ENCODE measurements around the gene ACTR8. TPM values are rescaled to one million over a fixed set of nuclear protein-coding genes. Genes with fewer than 3 reads are reported as not detected.

Gene ACTR8
- polyA plus RNA-seq, 1 donor (not counting 4 experiments of a cell fraction or from before 2014, with no cell fraction given) = 28.8 TPM

GRCh38 chr3:53891497-53892285 lies 9.7 kb upstream of the ACTR8 start, which contains the start of gene SELENOK:
Gene SELENOK, minus strand, starts transcription at chr3:53891859.
- Histone ChIP-seq H3K27me3 (ENCODE audit: control insufficient read depth, extremely low read depth, insufficient read depth, low read length) (no peaks in the 10 kb centered on the region), H4K20me1 (ENCODE audit: control insufficient read depth, extremely low read depth, insufficient read depth, low read length) (no peaks in the 10 kb centered on the region), H3K9ac (ENCODE audit: control insufficient read depth, extremely low read depth, insufficient read depth, low read length) (peak within 1 kb of the TSS; percentile 99), H3K9me3 (ENCODE audit: control insufficient read depth, low read depth, low read length) (no peaks in the 10 kb centered on the region), H3K36me3 (ENCODE audit: control insufficient read depth in 2 of 2, extremely low read depth in 1 of 2, insufficient read depth in 2 of 2, low read length in 2 of 2) (peaks cover 0 to 2% of the 10 kb centered on the region in 2 experiments), H3K4me1 (ENCODE audit: control insufficient read depth, extremely low read depth, insufficient read depth, low read length) (peaks cover 18% of the 10 kb centered on the region), H3K79me2 (ENCODE audit: control insufficient read depth, insufficient read depth, low read length) (peaks cover 34% of the 10 kb centered on the region), H3K4me2 (ENCODE audit: control insufficient read depth, extremely low read depth, insufficient read depth, low read depth, low read length) (peak within 1 kb of the TSS; percentile 90), H3K9me1 (ENCODE audit: control insufficient read depth, extremely low read depth, insufficient read depth, low read length) (peaks cover 6% of the 10 kb centered on the region), H3K4me3 (ENCODE audit: control insufficient read depth in 2 of 3, extremely low read depth in 1 of 3, insufficient read depth in 2 of 3, low read depth in 1 of 3, low read length in 3 of 3) (peak within 1 kb of the TSS; percentile 79 to 99 (median 87)), H3K27ac (ENCODE audit: control insufficient read depth, insufficient read depth, low read length) (peak within 1 kb of the TSS; percentile 97), H2AFZ (ENCODE audit: control insufficient read depth, low read length) (peak within 1 kb of the TSS; percentile 93)
- TF ChIP-seq CTCF (optimal IDR thresholded peaks at IDR 0.05 in 1 of 3, IDR thresholded peaks at IDR 0.05 in 1 of 3, conservative IDR thresholded peaks at IDR 0.05 in 1 of 3; ENCODE audit: extremely low read depth in 1 of 3, insufficient read depth in 2 of 3, low read length in 3 of 3) (no peak), EZH2 (IDR thresholded peaks at IDR 0.05; ENCODE audit: low read length) (no peak)
- dilution Hi-C loops (cut with MboI; ENCODE audit: extremely low pct_ligation_motif_present, low sequenced_read_pairs) = no loop called here
- FAIRE-seq (peak; percentile 92), DNase-seq (ENCODE audit: low read depth, low spot score) (peak; percentile 89)

- Histone ChIP-seq H3K27me3 (ENCODE audit: control insufficient read depth, extremely low read depth, insufficient read depth, low read length) (no peaks in the 10 kb centered on the region), H3K4me1 (ENCODE audit: control insufficient read depth, extremely low read depth, insufficient read depth, low read length) (peaks cover 18% of the 10 kb centered on the region), H3K27ac (ENCODE audit: control insufficient read depth, insufficient read depth, low read length) (peak overlapping the region; percentile 97), H3K79me2 (ENCODE audit: control insufficient read depth, insufficient read depth, low read length) (peaks cover 34% of the 10 kb centered on the region), H3K36me3 (ENCODE audit: control insufficient read depth in 2 of 2, extremely low read depth in 1 of 2, insufficient read depth in 2 of 2, low read length in 2 of 2) (peaks cover 0 to 4% of the 10 kb centered on the region in 2 experiments), H3K9me3 (ENCODE audit: control insufficient read depth, low read depth, low read length) (no peaks in the 10 kb centered on the region), H3K9ac (ENCODE audit: control insufficient read depth, extremely low read depth, insufficient read depth, low read length) (peak overlapping the region; percentile 99), H3K4me2 (ENCODE audit: control insufficient read depth, extremely low read depth, insufficient read depth, low read depth, low read length) (peak overlapping the region; percentile 90), H2AFZ (ENCODE audit: control insufficient read depth, low read length) (peak overlapping the region; percentile 91), H3K9me1 (ENCODE audit: control insufficient read depth, extremely low read depth, insufficient read depth, low read length) (peaks cover 6% of the 10 kb centered on the region), H4K20me1 (ENCODE audit: control insufficient read depth, extremely low read depth, insufficient read depth, low read length) (no peaks in the 10 kb centered on the region), H3K4me3 (ENCODE audit: control insufficient read depth in 2 of 3, extremely low read depth in 1 of 3, insufficient read depth in 2 of 3, low read depth in 1 of 3, low read length in 3 of 3) (peak overlapping the region; percentile 79 to 99 (median 87))
- dilution Hi-C loops (cut with MboI; ENCODE audit: extremely low pct_ligation_motif_present, low sequenced_read_pairs) = no loop called here
- peak; percentile 64 for FAIRE-seq
- TF ChIP-seq EZH2 (IDR thresholded peaks at IDR 0.05; ENCODE audit: low read length) = no peak
- no peak for TF ChIP-seq CTCF (optimal IDR thresholded peaks at IDR 0.05 in 1 of 3, IDR thresholded peaks at IDR 0.05 in 1 of 3, conservative IDR thresholded peaks at IDR 0.05 in 1 of 3; ENCODE audit: extremely low read depth in 1 of 3, insufficient read depth in 2 of 3, low read length in 3 of 3)
- DNase-seq (ENCODE audit: low read depth, low spot score) = no peak
Measured at GRCh38 chr3:53890726-53891475, 8.9 kb upstream of the ACTR8 start.

Data from keratinocyte (primary cell).